ENCODE results near the gene ZNF687.

Gene ZNF687

GRCh38 chr1:151281225-151281968 is 702 bp upstream of the ZNF687 start:
- TF ChIP-seq SUZ12 (IDR thresholded peaks at IDR 0.05; ENCODE audit: extremely low read depth, insufficient read depth, insufficient read length) (no peak), ZNF274 (IDR thresholded peaks at IDR 0.05; ENCODE audit: low read depth, low read length) (no peak), YY1 (IDR thresholded peaks at IDR 0.05; ENCODE audit: insufficient read depth, insufficient read length) (no peak)
- H3K36me3 ChIP-seq (ENCODE audit: insufficient read depth, insufficient read length, low read length), result peaks cover 21% of the 10 kb centered on the region
- peak overlapping the region; percentile 94 for H3K4me3 ChIP-seq (ENCODE audit: insufficient read length, low read depth)
- peak overlapping the region; percentile 90 for H3K9ac ChIP-seq (ENCODE audit: insufficient read length, low read depth)
- no peaks in the 10 kb centered on the region for H3K9me3 ChIP-seq (ENCODE audit: insufficient read depth, low read length)
- H3K4me1 ChIP-seq (ENCODE audit: insufficient read depth, insufficient read length), result peaks cover 13% of the 10 kb centered on the region
- DNase-seq (ENCODE audit: low read depth, low spot score), result peak; percentile 98
- H3K27me3 ChIP-seq (ENCODE audit: insufficient read depth, insufficient read length), result no peaks in the 10 kb centered on the region

DNA sequence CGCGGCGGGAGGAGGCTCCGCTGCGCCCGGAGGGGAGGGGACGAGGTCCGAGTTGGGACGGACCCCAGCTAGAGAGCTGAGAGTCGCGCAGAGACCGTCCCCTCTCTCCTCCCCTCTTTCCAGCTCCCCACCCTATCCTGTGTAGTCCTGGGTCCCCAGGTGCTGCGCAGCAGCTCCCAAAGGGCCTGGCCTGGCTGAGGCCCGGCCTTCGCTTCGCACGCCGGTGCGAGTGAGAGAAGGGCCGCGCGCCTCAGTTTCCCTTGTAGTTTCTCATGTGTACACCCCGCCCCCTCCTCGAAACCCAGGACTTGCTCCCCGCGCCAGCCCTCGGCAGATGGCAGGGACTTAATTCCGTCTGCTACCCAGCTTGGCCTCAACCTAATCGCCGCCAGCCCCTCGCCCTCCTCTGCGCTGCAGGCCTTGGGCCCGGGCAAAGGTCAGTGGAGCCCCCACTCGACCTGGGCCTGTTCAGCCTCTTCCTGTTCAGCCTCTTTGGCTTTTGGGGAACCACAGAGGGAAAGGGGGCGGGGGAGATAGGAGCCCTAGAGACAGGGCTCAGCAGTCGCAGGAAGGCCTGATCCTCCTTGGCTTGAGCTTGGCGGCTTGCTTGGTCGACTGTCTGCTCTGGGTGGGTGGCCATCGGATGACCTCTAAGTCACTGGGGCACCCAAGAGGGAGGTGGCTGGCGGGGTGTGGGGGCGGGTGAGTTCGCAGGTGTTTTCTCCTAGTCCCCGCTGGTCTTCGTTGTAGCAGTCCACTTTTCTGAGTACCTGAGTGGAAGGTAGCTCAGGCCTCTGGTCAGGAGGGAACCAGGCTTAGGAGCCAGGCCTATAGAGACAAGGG is 1.0 kb downstream of the ZNF687 start:
- TF ChIP-seq YY1 (IDR thresholded peaks at IDR 0.05; ENCODE audit: insufficient read depth, insufficient read length) (no peak), SUZ12 (IDR thresholded peaks at IDR 0.05; ENCODE audit: extremely low read depth, insufficient read depth, insufficient read length) (no peak), ZNF274 (IDR thresholded peaks at IDR 0.05; ENCODE audit: low read depth, low read length) (no peak)
- DNase-seq (ENCODE audit: low read depth, low spot score), result no peak

GRCh38 chr1:151284013-151284577 is 2.0 kb downstream of the ZNF687 start:
- no peak for DNase-seq (ENCODE audit: low read depth, low spot score)
- no peak overlapping the region for H3K4me3 ChIP-seq (ENCODE audit: insufficient read length, low read depth)
- H3K4me1 ChIP-seq (ENCODE audit: insufficient read depth, insufficient read length), result peaks cover 24% of the 10 kb centered on the region
- no peaks in the 10 kb centered on the region for H3K9me3 ChIP-seq (ENCODE audit: insufficient read depth, low read length)
- TF ChIP-seq YY1 (IDR thresholded peaks at IDR 0.05; ENCODE audit: insufficient read depth, insufficient read length) (no peak), ZNF274 (IDR thresholded peaks at IDR 0.05; ENCODE audit: low read depth, low read length) (no peak), SUZ12 (IDR thresholded peaks at IDR 0.05; ENCODE audit: extremely low read depth, insufficient read depth, insufficient read length) (no peak)
- peak overlapping the region; percentile 96 for H3K9ac ChIP-seq (ENCODE audit: insufficient read length, low read depth)
- peaks cover 48% of the 10 kb centered on the region for H3K36me3 ChIP-seq (ENCODE audit: insufficient read depth, insufficient read length, low read length)
- no peaks in the 10 kb centered on the region for H3K27me3 ChIP-seq (ENCODE audit: insufficient read depth, insufficient read length)

More for the DNA sequence above, 1.0 kb downstream of the ZNF687 start:
- Histone ChIP-seq H3K4me3 (ENCODE audit: insufficient read length, low read depth) (peak overlapping the region; percentile 94), H3K4me1 (ENCODE audit: insufficient read depth, insufficient read length) (peaks cover 21% of the 10 kb centered on the region), H3K9ac (ENCODE audit: insufficient read length, low read depth) (peak overlapping the region; percentile 96), H3K27me3 (ENCODE audit: insufficient read depth, insufficient read length) (no peaks in the 10 kb centered on the region), H3K36me3 (ENCODE audit: insufficient read depth, insufficient read length, low read length) (peaks cover 38% of the 10 kb centered on the region), H3K9me3 (ENCODE audit: insufficient read depth, low read length) (no peaks in the 10 kb centered on the region)

DNA sequence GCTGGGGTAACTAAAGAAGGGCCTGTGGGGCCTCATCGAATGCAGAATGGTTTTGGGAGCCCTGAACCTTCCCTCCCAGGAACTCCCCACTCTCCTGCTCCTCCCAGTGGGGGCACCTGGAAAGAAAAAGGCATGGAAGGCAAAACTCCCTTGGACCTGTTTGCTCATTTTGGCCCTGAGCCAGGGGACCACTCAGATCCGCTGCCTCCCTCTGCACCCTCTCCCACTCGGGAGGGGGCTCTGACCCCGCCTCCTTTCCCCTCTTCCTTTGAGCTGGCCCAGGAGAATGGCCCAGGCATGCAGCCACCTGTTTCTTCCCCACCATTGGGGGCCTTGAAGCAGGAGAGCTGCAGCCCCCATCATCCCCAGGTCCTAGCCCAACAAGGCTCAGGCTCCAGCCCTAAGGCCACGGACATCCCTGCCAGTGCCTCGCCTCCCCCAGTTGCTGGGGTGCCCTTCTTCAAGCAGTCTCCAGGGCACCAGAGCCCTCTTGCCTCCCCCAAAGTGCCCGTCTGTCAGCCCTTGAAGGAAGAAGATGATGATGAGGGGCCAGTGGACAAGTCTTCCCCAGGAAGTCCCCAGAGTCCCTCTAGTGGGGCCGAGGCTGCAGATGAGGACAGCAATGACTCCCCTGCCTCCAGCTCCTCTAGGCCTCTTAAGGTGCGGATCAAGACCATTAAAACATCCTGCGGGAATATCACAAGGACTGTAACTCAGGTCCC is 4.7 kb downstream of the ZNF687 start:
- Histone ChIP-seq H3K4me3 (ENCODE audit: insufficient read length, low read depth) (no peak overlapping the region), H3K27me3 (ENCODE audit: insufficient read depth, insufficient read length) (no peaks in the 10 kb centered on the region), H3K9me3 (ENCODE audit: insufficient read depth, low read length) (no peaks in the 10 kb centered on the region), H3K4me1 (ENCODE audit: insufficient read depth, insufficient read length) (peaks cover 38% of the 10 kb centered on the region), H3K9ac (ENCODE audit: insufficient read length, low read depth) (no peak overlapping the region), H3K36me3 (ENCODE audit: insufficient read depth, insufficient read length, low read length) (peaks cover 72% of the 10 kb centered on the region)
- TF ChIP-seq SUZ12 (IDR thresholded peaks at IDR 0.05; ENCODE audit: extremely low read depth, insufficient read depth, insufficient read length) (no peak), ZNF274 (IDR thresholded peaks at IDR 0.05; ENCODE audit: low read depth, low read length) (no peak), YY1 (IDR thresholded peaks at IDR 0.05; ENCODE audit: insufficient read depth, insufficient read length) (no peak)
- DNase-seq (ENCODE audit: low read depth, low spot score), result no peak

DNA sequence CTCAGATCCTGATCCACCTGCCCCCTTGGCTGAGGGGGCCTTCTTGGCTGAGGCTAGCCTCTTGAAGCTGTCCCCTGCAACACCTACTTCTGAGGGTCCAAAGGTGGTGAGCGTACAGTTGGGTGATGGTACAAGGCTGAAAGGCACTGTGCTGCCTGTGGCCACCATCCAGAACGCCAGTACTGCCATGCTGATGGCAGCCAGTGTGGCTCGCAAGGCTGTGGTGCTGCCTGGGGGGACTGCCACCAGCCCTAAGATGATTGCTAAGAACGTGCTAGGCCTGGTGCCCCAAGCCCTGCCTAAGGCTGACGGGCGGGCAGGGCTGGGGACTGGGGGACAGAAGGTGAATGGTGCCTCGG is 5.2 kb downstream of the ZNF687 start:
- H3K9ac ChIP-seq (ENCODE audit: insufficient read length, low read depth), result no peak overlapping the region
- peaks cover 77% of the 10 kb centered on the region for H3K36me3 ChIP-seq (ENCODE audit: insufficient read depth, insufficient read length, low read length)
- no peaks in the 10 kb centered on the region for H3K9me3 ChIP-seq (ENCODE audit: insufficient read depth, low read length)
- H3K27me3 ChIP-seq (ENCODE audit: insufficient read depth, insufficient read length), result no peaks in the 10 kb centered on the region
- peaks cover 38% of the 10 kb centered on the region for H3K4me1 ChIP-seq (ENCODE audit: insufficient read depth, insufficient read length)
- TF ChIP-seq SUZ12 (IDR thresholded peaks at IDR 0.05; ENCODE audit: extremely low read depth, insufficient read depth, insufficient read length) (no peak), YY1 (IDR thresholded peaks at IDR 0.05; ENCODE audit: insufficient read depth, insufficient read length) (no peak), ZNF274 (IDR thresholded peaks at IDR 0.05; ENCODE audit: low read depth, low read length) (no peak)
- no peak for DNase-seq (ENCODE audit: low read depth, low spot score)
- no peak overlapping the region for H3K4me3 ChIP-seq (ENCODE audit: insufficient read length, low read depth)

DNA sequence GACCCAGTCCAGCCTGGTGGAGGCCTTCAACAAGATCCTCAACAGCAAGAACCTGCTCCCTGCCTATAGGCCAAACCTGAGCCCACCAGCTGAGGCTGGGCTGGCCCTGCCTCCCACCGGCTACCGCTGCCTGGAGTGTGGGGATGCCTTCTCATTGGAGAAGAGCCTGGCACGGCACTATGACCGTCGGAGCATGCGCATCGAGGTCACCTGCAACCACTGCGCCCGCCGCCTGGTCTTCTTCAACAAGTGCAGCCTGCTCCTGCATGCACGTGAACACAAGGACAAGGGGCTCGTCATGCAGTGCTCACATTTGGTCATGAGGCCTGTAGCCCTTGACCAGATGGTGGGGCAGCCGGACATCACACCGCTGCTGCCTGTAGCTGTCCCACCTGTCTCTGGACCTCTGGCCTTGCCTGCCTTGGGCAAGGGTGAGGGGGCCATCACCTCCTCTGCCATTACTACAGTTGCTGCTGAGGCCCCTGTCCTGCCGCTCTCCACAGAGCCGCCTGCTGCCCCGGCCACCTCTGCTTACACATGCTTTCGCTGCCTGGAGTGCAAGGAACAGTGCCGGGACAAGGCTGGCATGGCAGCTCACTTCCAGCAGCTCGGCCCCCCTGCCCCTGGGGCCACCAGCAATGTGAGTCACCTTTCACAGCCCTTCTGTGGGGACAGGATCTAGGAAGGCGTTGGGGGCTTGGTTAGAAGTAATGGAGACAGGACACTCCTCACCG is 5.8 kb downstream of the ZNF687 start:
- Histone ChIP-seq H3K9me3 (ENCODE audit: insufficient read depth, low read length) (no peaks in the 10 kb centered on the region), H3K4me1 (ENCODE audit: insufficient read depth, insufficient read length) (peaks cover 37% of the 10 kb centered on the region), H3K9ac (ENCODE audit: insufficient read length, low read depth) (no peak overlapping the region), H3K4me3 (ENCODE audit: insufficient read length, low read depth) (no peak overlapping the region), H3K27me3 (ENCODE audit: insufficient read depth, insufficient read length) (no peaks in the 10 kb centered on the region), H3K36me3 (ENCODE audit: insufficient read depth, insufficient read length, low read length) (peaks cover 84% of the 10 kb centered on the region)
- no peak for TF ChIP-seq YY1 (IDR thresholded peaks at IDR 0.05; ENCODE audit: insufficient read depth, insufficient read length)
- TF ChIP-seq SUZ12 (IDR thresholded peaks at IDR 0.05; ENCODE audit: extremely low read depth, insufficient read depth, insufficient read length), result no peak
- no peak for TF ChIP-seq ZNF274 (IDR thresholded peaks at IDR 0.05; ENCODE audit: low read depth, low read length)
- no peak for DNase-seq (ENCODE audit: low read depth, low spot score)

Data from NT2/D1 (cell line).